ENCODE results near the gene CENPN.

- TF ChIP-seq POLR2A (IDR thresholded peaks at IDR 0.05; ENCODE audit: low read length) (peak; percentile 91), GATA1 (IDR thresholded peaks at IDR 0.05; ENCODE audit: low read depth, low read length) (no peak)
Observed at GRCh38 chr16:81077076-81077940, 70.3 kb downstream of the CENPN start, which contains the start of gene C16orf46.
